Measurements from ENCODE around the gene SAMD4A.
A peak's percentile ranks its signal among the peaks of the same experiment; 100 is the strongest.

The SAMD4A gene

DNA sequence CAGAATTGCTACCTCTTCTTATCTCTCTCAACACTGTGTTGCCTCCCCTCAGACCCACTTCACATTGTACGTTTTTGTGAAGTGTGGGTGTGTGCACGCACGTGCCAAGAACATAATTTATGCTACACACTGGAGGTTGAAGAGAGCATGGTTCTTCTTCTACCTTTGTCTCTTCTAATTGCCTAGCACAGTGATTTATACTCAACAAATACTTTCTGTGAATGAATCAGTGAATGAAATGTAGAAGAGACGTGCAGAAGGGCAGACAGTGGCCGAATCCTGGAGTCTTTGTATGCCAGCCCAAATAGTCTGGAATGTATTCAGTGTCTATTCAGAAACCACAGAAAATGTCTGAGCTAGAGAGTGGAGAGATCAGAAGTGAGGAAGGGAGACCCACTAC lies 4.6 kb upstream of the SAMD4A start:
- no peak overlapping the region for H3K4me3 ChIP-seq (replicated peaks; ENCODE audit: low read depth, low read length)
- TF ChIP-seq, protein P1, sequence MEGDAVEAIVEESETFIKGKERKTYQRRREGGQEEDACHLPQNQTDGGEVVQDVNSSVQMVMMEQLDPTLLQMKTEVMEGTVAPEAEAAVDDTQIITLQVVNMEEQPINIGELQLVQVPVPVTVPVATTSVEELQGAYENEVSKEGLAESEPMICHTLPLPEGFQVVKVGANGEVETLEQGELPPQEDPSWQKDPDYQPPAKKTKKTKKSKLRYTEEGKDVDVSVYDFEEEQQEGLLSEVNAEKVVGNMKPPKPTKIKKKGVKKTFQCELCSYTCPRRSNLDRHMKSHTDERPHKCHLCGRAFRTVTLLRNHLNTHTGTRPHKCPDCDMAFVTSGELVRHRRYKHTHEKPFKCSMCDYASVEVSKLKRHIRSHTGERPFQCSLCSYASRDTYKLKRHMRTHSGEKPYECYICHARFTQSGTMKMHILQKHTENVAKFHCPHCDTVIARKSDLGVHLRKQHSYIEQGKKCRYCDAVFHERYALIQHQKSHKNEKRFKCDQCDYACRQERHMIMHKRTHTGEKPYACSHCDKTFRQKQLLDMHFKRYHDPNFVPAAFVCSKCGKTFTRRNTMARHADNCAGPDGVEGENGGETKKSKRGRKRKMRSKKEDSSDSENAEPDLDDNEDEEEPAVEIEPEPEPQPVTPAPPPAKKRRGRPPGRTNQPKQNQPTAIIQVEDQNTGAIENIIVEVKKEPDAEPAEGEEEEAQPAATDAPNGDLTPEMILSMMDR (IDR thresholded peaks at IDR 0.05; ENCODE audit: insufficient read depth, low read length, poor library complexity, severe bottlenecking) = no peak
- no peak for DNase-seq (ENCODE audit: extremely low read depth, insufficient read length)
- no peaks in the 10 kb centered on the region for H3K36me3 ChIP-seq (ENCODE audit: control insufficient read depth, insufficient read depth, low read length)
- no peaks in the 10 kb centered on the region for H3K27me3 ChIP-seq (replicated peaks; ENCODE audit: control insufficient read depth, insufficient read depth, low read length)

DNA sequence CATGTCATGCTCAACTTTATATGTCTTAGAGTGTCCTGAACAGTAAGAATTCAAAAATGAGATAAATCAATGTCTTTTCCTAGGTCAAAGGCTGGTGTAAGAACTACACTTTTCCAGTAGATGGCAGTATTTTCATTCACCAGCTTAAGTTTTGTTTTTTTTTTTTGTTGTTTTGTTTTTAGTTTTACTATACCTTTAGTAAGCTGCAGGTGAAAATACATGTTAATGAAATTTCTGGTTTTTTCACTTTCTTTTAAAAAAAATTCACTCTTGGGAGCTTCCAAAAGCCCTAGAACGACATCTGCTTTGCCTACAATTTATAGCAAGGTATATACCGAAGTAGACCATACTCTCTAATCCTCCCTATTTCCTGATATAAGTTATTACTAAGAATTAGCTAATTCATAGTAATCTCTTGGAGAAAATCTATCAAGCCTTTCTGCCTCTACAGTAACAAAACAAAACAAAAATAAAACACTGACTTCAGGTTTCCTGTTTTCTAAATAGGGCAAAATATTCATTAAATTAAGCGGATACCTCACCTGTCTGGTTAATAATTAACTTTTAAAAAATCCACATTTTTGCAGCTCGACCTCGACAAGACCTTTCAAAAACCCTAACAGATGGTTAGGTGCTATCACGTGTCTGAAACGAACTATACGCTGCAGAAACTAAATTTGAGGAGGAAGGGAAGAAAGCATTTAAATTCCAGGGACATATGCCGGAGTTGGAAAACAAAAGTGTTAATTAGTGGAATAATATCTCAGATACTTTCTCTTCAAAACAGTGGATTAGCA lies 2.7 kb upstream of the SAMD4A start:
- DNase-seq (ENCODE audit: extremely low read depth, insufficient read length) = peak; percentile 41
- TF ChIP-seq, protein P1 (IDR thresholded peaks at IDR 0.05; ENCODE audit: insufficient read depth, low read length, poor library complexity, severe bottlenecking) = peak; percentile 59
- Histone ChIP-seq H3K4me3 (replicated peaks; ENCODE audit: low read depth, low read length) (peak overlapping the region; percentile 63), H3K36me3 (ENCODE audit: control insufficient read depth, insufficient read depth, low read length) (no peaks in the 10 kb centered on the region), H3K27me3 (replicated peaks; ENCODE audit: control insufficient read depth, insufficient read depth, low read length) (no peaks in the 10 kb centered on the region)

DNA sequence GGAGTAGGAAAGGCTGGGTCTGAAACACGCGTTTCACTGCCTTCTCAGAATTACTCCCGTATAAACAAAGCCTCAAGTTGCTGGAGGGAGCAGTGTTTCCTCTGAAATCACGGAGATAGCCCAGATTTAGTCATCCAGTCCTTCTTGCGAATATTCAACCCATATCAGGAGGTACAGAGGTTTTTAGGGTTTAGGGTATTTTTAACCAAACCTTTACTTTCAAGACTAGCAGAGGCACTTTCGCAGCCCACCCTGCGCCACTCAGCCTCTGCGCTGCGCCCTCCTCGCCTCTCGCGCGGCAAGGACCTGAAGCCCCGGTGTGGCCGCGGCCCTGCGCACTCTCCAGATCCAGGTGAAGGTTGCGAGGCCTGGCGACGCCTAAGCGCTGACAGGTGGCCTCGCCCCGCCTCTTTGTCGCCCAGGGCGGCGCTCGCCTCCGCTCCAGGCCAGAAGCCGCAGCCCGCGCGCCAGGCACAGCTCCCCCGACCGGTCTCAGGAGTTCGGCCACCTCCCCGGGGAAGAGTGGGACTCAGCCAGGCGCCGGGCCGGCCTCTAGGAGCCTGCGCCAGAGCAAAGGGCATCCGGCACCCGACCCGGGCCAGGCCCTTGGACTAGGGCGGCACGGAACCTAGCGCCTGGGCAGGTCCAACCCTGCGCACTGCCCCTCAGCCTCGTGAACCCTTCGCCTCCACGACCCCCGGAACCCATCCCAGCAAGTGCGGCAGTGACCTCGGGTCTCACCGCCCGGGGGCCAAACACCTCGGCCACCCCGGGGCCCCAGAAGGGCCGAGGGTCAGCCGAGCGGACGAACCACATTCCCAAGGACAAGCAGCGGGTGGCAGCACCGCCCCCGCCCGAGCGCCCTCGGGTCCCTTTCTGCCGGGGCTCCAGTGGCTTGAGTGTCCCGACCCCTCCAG lies 1.8 kb upstream of the SAMD4A start:
- TF ChIP-seq, protein P1 (IDR thresholded peaks at IDR 0.05; ENCODE audit: insufficient read depth, low read length, poor library complexity, severe bottlenecking) = peak; percentile 38
- Histone ChIP-seq H3K27me3 (replicated peaks; ENCODE audit: control insufficient read depth, insufficient read depth, low read length) (no peaks in the 10 kb centered on the region), H3K4me3 (replicated peaks; ENCODE audit: low read depth, low read length) (peak overlapping the region; percentile 63), H3K36me3 (ENCODE audit: control insufficient read depth, insufficient read depth, low read length) (no peaks in the 10 kb centered on the region)
- DNase-seq (ENCODE audit: extremely low read depth, insufficient read length) = peak; percentile 78

DNA sequence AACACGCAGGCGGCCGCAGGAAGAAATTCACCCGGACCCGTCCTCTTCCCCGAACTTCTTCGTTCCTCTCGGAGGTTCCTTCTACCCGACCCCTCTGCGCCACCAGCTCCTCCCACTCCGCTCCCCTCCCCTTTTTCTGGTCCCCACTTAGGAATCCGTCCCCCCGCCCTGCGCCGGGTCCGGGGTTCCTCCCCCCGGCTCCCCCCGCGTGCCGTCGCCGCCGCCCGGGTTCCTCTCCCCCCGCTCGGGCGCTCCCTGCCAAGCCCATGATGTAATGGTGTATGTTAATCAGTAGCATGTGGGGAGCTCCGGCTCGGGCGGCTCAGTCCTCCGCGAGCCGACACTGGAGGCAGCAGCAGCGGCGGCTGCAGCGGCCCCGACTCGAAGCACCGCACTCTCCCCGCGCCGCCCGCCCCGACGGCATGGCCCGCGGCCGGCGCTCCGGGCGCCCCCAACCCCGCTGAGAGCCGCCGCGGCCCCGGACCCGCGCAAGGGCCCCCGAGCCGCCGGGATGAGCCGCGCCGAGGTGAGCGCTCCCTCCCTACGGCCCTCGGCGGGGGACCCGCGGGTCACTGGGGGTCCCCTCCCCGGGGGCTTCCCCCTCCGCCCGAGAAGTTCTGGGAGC lies 1.0 kb upstream of the SAMD4A start:
- Histone ChIP-seq H3K27me3 (replicated peaks; ENCODE audit: control insufficient read depth, insufficient read depth, low read length) (no peaks in the 10 kb centered on the region), H3K36me3 (ENCODE audit: control insufficient read depth, insufficient read depth, low read length) (no peaks in the 10 kb centered on the region), H3K4me3 (replicated peaks; ENCODE audit: low read depth, low read length) (peak overlapping the region; percentile 63)
- peak; percentile 77 for DNase-seq (ENCODE audit: extremely low read depth, insufficient read length)
- TF ChIP-seq, protein P1 (IDR thresholded peaks at IDR 0.05; ENCODE audit: insufficient read depth, low read length, poor library complexity, severe bottlenecking) = no peak

DNA sequence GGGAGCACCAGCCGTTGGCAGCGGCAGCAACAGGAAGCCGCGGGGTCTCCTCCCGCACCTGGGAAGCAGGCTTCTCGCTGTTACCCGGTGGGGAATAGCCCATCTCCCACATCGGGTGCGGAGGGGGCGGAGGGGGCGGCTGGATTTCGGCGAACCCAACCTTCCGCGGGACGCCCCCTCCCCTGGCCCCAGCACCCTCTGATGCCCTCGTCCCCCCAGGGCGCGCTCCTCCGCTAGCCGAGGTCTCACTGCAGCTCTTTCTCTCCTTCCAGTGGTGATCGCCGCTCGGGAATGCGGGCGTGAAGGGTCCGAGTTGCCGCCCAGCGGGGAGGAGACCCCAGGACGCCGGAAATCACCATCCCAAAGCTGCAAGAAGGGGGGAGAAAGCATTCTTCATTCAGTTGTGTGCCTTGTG lies 303 bp downstream of the SAMD4A start:
- Histone ChIP-seq H3K27me3 (replicated peaks; ENCODE audit: control insufficient read depth, insufficient read depth, low read length) (no peaks in the 10 kb centered on the region), H3K4me3 (replicated peaks; ENCODE audit: low read depth, low read length) (peak overlapping the region; percentile 63), H3K36me3 (ENCODE audit: control insufficient read depth, insufficient read depth, low read length) (no peaks in the 10 kb centered on the region)
- no peak for DNase-seq (ENCODE audit: extremely low read depth, insufficient read length)
- TF ChIP-seq, protein P1 (IDR thresholded peaks at IDR 0.05; ENCODE audit: insufficient read depth, low read length, poor library complexity, severe bottlenecking) = no peak

Measured in GM06990 (cell line).